GM06990 (cell line): ENCODE measurements around the gene TSNAXIP1.

Experiments
- DNase-seq: peaks from one replicate; pipeline ENCODE4 v3.0.0-alpha.2; 2011; ENCODE audit not compliant: insufficient read length; ENCODE audit errors: extremely low read depth
- H3K27me3 ChIP-seq: replicated peaks from 2 replicates; pipeline ENCODE4 v1.6.0; 2011; ENCODE audit warnings: low read length; ENCODE audit not compliant: control insufficient read depth, insufficient read depth
- H3K36me3 ChIP-seq: 2 replicates; pipeline ENCODE4 v1.5.1; 2011; ENCODE audit warnings: low read length; ENCODE audit not compliant: control insufficient read depth, insufficient read depth
- H3K4me3 ChIP-seq: replicated peaks from 2 replicates; pipeline ENCODE4 v1.5.1; 2011; ENCODE audit warnings: low read depth, mild to moderate bottlenecking, control low read depth, low read length
- TF ChIP-seq, protein P1 (sequence below): IDR thresholded peaks from 2 replicates; pipeline ENCODE4 v1.5.1; 2011; ENCODE audit warnings: low read length, control low read depth, mild to moderate bottlenecking, inconsistent platforms; ENCODE audit not compliant: insufficient read depth, poor library complexity, severe bottlenecking

Gene TSNAXIP1

GRCh38 chr16:67779256-67780014 lies 27.3 kb upstream of the TSNAXIP1 start:
- no peak for DNase-seq
- no peak overlapping the region for H3K4me3 ChIP-seq
- no peaks in the 10 kb centered on the region for H3K27me3 ChIP-seq
- TF ChIP-seq, protein P1, sequence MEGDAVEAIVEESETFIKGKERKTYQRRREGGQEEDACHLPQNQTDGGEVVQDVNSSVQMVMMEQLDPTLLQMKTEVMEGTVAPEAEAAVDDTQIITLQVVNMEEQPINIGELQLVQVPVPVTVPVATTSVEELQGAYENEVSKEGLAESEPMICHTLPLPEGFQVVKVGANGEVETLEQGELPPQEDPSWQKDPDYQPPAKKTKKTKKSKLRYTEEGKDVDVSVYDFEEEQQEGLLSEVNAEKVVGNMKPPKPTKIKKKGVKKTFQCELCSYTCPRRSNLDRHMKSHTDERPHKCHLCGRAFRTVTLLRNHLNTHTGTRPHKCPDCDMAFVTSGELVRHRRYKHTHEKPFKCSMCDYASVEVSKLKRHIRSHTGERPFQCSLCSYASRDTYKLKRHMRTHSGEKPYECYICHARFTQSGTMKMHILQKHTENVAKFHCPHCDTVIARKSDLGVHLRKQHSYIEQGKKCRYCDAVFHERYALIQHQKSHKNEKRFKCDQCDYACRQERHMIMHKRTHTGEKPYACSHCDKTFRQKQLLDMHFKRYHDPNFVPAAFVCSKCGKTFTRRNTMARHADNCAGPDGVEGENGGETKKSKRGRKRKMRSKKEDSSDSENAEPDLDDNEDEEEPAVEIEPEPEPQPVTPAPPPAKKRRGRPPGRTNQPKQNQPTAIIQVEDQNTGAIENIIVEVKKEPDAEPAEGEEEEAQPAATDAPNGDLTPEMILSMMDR = no peak
- H3K36me3 ChIP-seq = peaks cover 3% of the 10 kb centered on the region

GRCh38 chr16:67780847-67781564 lies 25.7 kb upstream of the TSNAXIP1 start:
- Histone ChIP-seq H3K36me3 (peaks cover 3% of the 10 kb centered on the region), H3K4me3 (no peak overlapping the region), H3K27me3 (no peaks in the 10 kb centered on the region)
- DNase-seq = no peak
- TF ChIP-seq, protein P1 = no peak

- no peaks in the 10 kb centered on the region for H3K27me3 ChIP-seq
- DNase-seq = no peak
- H3K36me3 ChIP-seq = peaks cover 3% of the 10 kb centered on the region
- no peak overlapping the region for H3K4me3 ChIP-seq
- TF ChIP-seq, protein P1 = no peak
These were observed 25.1 kb upstream of the TSNAXIP1 start for GRCh38 chr16:67781565-67781921.

DNA sequence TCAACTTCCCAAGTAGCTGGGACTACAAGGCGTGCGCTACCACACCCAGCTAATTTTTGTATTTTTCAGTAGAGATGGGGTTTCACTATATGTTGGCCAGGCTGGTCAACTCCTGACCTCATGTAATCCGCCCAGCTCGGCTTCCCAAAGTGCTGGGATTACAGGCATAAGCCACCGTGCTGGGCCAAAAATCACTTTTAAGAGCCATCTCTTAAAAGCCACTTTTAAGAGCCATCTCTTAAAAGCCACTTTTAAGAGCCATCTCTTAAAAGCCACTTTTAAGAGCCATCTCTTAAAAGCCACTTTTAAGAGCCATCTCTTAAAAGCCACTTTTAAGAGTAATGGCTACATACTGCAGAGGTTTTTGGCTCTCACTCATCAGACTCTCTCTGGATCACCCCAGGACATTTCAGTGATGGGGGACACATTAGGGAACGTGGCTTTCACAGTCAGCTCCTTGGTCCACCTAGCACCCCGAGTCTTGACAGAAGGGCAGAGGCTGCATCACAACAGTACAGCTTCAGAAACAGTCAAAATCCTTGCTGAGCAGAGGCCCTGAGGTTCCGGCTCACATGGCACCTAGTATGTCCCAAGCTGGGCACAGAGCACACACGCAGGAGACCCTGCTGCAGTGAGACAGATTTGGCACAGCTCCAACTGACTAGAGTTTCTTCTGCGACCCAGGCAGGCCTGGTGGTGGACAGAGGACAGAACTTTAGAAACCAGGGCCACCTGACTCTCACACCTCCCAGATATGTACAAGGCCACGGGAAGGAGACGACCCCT lies 23.9 kb upstream of the TSNAXIP1 start:
- no peak overlapping the region for H3K4me3 ChIP-seq
- no peak for DNase-seq
- H3K27me3 ChIP-seq = no peaks in the 10 kb centered on the region
- TF ChIP-seq, protein P1 = no peak
- H3K36me3 ChIP-seq = peaks cover 3% of the 10 kb centered on the region

DNA sequence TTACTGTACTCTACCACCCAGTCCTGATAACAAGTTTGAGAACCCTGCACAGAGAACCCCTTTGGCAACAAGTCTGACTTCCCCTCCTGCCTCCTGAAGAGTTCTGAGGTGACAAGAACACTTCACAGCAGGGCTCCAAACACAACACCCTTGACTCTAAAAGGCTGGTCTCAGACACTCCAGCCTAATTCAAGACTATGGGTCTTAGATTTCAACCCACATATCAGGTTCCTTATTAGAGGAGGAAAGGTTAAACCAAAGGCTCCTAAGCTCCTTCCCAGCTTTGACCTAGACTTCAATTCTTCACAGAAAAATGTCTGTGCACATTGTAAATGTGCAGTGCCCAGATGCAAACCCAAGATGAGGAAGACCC lies 23.4 kb upstream of the TSNAXIP1 start:
- H3K36me3 ChIP-seq = peaks cover 3% of the 10 kb centered on the region
- no peak overlapping the region for H3K4me3 ChIP-seq
- TF ChIP-seq, protein P1 = no peak
- no peaks in the 10 kb centered on the region for H3K27me3 ChIP-seq
- DNase-seq = no peak
